HFFc6 (cell line): Measurements from ENCODE around the gene PTPRM. TPM values are rescaled to one million over a fixed set of nuclear protein-coding genes. Genes with fewer than 3 reads are reported as not detected.

Experiments
- DNase-seq: peaks from one replicate; pipeline ENCODE4 v3.0.0-alpha.2; 2018
- H3K27ac Mint-ChIP-seq: 2 replicates; pipeline ENCODE4 v1.8.0; 2020; ENCODE audit warnings: mild to moderate bottlenecking, mixed read lengths
- H3K27me3 Mint-ChIP-seq: 2 replicates; pipeline ENCODE4 v1.8.0; 2021; ENCODE audit warnings: mild to moderate bottlenecking, moderate library complexity, mixed read lengths; ENCODE audit not compliant: insufficient read depth
- H3K36me3 Mint-ChIP-seq: 2 replicates; pipeline ENCODE4 v1.8.0; 2021; ENCODE audit warnings: low read depth, mixed read lengths
- H3K4me1 Mint-ChIP-seq: 2 replicates; pipeline ENCODE4 v1.8.0; 2020; ENCODE audit warnings: low read depth, mixed read lengths
- H3K4me3 Mint-ChIP-seq: 2 replicates; pipeline ENCODE4 v1.8.0; 2020; ENCODE audit warnings: mild to moderate bottlenecking, moderate library complexity, mixed read lengths
- H3K9me3 Mint-ChIP-seq: 2 replicates; pipeline ENCODE4 v1.8.0; 2020; ENCODE audit warnings: mild to moderate bottlenecking, mixed read lengths
- total RNA-seq, 6 experiments: library from RNA; stranded (reverse); fragmentation: NEBNext Ultra II Directional; extraction: Animal tissue kit (Norgen Biotek cat#: 25700); gene quantifications; 2 replicates in 1 of 6; 3 replicates in 5 of 6; pipeline ENCODE4 v1.2.3, GENCODE V29; 2021
- TF ChIP-seq, protein P1 (sequence below): fragments of 200-600 bp; sonication (generic); IDR thresholded peaks from 2 replicates; pipeline ENCODE4 v1.5.0; 2021; ENCODE audit warnings: antibody characterized with exemption, mild to moderate bottlenecking

PTPRM gene
- total RNA-seq, 6 experiments from 2014 or later = 39.4 to 49.8 (median 43.8) TPM

DNA sequence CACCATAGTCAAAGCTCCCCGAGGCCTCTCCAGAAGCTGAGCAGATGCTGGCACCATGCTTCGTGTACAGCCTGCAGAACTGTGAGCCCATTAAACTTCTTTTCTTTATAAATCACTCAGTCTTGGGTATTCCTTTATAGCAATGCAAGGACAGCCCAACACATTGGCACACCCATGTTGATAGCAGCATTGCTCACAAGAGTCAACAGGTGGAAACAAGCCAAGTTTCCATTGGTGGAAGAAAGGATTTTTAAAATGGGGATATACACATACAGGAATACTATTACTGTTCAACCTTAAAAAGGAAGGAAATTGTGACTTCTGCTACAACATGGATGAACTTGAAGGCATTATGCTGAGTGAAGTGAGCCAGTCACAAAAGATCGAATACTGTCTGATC lies 855.3 kb downstream of the PTPRM start:
- no peaks in the 10 kb centered on the region for H3K36me3 Mint-ChIP-seq
- H3K4me1 Mint-ChIP-seq = peaks cover 32% of the 10 kb centered on the region
- peaks cover 9% of the 10 kb centered on the region for H3K27me3 Mint-ChIP-seq
- H3K27ac Mint-ChIP-seq = no peak overlapping the region
- TF ChIP-seq, protein P1, sequence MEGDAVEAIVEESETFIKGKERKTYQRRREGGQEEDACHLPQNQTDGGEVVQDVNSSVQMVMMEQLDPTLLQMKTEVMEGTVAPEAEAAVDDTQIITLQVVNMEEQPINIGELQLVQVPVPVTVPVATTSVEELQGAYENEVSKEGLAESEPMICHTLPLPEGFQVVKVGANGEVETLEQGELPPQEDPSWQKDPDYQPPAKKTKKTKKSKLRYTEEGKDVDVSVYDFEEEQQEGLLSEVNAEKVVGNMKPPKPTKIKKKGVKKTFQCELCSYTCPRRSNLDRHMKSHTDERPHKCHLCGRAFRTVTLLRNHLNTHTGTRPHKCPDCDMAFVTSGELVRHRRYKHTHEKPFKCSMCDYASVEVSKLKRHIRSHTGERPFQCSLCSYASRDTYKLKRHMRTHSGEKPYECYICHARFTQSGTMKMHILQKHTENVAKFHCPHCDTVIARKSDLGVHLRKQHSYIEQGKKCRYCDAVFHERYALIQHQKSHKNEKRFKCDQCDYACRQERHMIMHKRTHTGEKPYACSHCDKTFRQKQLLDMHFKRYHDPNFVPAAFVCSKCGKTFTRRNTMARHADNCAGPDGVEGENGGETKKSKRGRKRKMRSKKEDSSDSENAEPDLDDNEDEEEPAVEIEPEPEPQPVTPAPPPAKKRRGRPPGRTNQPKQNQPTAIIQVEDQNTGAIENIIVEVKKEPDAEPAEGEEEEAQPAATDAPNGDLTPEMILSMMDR = no peak
- no peak for DNase-seq
- H3K4me3 Mint-ChIP-seq = no peak overlapping the region
- H3K9me3 Mint-ChIP-seq = no peaks in the 10 kb centered on the region

DNA sequence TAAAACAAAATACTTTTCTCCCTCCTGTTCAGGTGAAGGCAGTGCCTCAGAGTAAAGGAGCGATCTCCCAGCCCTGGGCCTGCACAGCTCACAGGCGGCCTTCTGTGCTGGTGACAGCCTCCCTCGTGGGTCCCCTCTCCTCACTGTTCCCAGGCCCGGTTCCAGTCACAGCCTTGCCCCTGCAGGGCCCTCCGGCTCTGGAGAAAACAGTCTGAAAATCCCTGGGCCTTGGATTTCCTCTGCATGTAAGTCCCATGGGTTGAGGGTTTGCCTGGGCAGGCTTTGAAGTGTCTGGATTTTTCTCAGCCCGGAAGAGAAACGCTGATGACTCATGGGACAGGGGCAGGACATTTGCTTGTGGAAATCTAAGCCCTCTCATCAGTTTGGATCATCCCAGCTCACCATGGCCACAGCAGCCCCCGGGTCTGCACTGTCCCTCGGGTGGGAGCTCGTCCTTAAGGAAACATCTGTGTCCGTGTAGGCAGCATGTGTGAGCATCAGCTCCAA lies 856.0 kb downstream of the PTPRM start:
- no peaks in the 10 kb centered on the region for H3K36me3 Mint-ChIP-seq
- no peak overlapping the region for H3K27ac Mint-ChIP-seq
- H3K27me3 Mint-ChIP-seq = peaks cover 14% of the 10 kb centered on the region
- H3K4me3 Mint-ChIP-seq = no peak overlapping the region
- TF ChIP-seq, protein P1 = no peak
- peak; percentile 11 for DNase-seq
- H3K4me1 Mint-ChIP-seq = peaks cover 31% of the 10 kb centered on the region
- H3K9me3 Mint-ChIP-seq = no peaks in the 10 kb centered on the region

- Mint-ChIP-seq H3K9me3 (no peaks in the 10 kb centered on the region), H3K27me3 (peaks cover 14% of the 10 kb centered on the region), H3K27ac (no peak overlapping the region), H3K36me3 (no peaks in the 10 kb centered on the region), H3K4me1 (peaks cover 31% of the 10 kb centered on the region), H3K4me3 (no peak overlapping the region)
- TF ChIP-seq, protein P1 = no peak
- no peak for DNase-seq
These were observed 857.4 kb downstream of the PTPRM start for GRCh38 chr18:8424481-8424880.

GRCh38 chr18:8424917-8425725 lies 858.0 kb downstream of the PTPRM start:
- Mint-ChIP-seq H3K27me3 (peaks cover 17% of the 10 kb centered on the region), H3K27ac (peak overlapping the region; percentile 42), H3K4me3 (peak overlapping the region; percentile 48; the same call in 1 of the 2 replicates), H3K9me3 (no peaks in the 10 kb centered on the region), H3K36me3 (no peaks in the 10 kb centered on the region), H3K4me1 (peaks cover 31% of the 10 kb centered on the region)
- DNase-seq = peak; percentile 97
- TF ChIP-seq, protein P1 = no peak

DNA sequence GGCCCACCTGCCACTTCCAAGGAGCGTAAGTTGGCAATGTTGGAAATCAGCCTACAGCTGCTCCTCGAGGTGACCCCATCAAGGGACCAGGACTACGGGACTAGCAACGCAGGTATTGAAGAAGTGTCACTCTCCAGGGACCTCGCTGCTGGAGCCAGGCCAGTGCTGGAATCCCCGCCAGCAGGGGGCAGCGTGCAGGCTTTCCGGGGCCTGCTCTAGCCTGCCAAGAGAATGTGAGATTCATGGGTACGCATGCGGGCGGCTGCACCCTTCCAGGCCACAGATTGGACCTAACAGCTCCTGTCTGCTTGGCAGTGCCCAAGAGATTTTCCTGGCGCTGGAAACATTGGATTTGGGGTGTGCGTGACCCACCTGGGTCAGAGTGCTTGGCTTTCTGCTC lies 859.3 kb downstream of the PTPRM start:
- Mint-ChIP-seq H3K36me3 (no peaks in the 10 kb centered on the region), H3K27ac (no peak overlapping the region), H3K4me3 (no peak overlapping the region), H3K4me1 (peaks cover 31% of the 10 kb centered on the region), H3K9me3 (no peaks in the 10 kb centered on the region), H3K27me3 (peaks cover 24% of the 10 kb centered on the region)
- TF ChIP-seq, protein P1 = peak; percentile 77
- no peak for DNase-seq
